Measurements from ENCODE around the gene DAAM2.

GRCh38 chr6:39752835-39753724 lies 39.1 kb upstream of the DAAM2 start:
- no peak for TF ChIP-seq CTCF (IDR thresholded peaks at IDR 0.05)
- TF ChIP-seq RCOR1 (IDR thresholded peaks at IDR 0.05; ENCODE audit: low read length): no peak
- no peak for TF ChIP-seq EP300 (IDR thresholded peaks at IDR 0.05; ENCODE audit: borderline replicate concordance in 1 of 2, low read depth in 1 of 2, low read length in 1 of 2)
